ENCODE data around the gene ATP13A3.

DNA sequence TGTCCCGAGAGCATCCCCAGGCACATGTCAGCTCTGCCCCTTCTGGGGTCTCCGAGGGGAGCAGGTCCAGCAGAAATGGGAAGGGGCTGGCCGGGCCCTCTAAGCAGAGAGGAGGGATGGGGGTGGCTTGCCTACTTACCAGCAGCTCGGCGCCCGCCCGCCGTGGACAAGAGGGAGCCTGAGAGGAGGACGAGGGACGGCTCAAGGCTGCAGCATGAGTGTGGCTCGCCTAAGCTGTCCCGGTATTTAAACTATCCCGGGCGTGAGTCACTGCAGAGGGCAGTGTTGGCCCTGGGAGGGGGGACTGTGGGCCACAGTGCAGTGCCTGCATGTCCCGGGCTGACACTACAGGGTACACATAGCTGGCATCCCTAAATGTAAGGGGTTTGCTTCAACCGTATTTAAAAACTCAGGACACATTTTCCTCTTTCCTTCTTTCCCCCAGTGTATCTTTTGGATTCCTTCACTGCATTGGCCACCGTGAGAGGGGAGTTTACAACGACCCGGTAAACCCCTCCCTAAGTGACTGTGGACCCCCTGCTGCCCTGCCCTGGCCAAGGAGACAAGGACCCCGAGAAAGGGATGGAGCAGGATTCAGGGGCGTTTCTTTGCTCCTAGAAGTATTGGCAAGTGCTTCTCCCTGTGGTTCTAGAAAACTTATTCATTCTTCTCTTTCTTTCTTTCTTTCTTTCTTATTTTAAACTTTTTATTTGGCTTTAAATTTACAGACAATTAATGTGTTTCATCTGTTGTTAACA lies 117.1 kb downstream of the ATP13A3 start, which contains the start of gene LRRC15:
- TF ChIP-seq CTCF (conservative IDR thresholded peaks at IDR 0.05; ENCODE audit: low read length) (no peak), EZH2phosphoT487 (IDR thresholded peaks at IDR 0.05; ENCODE audit: borderline replicate concordance, low read depth, low read length) (no peak)
